ENCODE measurements around the gene MPPED1. TPM values are rescaled to one million over a fixed set of nuclear protein-coding genes. Genes with fewer than 3 reads are reported as not detected.

MPPED1 gene
- total RNA-seq, 1 experiment from 2014 or later: 0.35 TPM

DNA sequence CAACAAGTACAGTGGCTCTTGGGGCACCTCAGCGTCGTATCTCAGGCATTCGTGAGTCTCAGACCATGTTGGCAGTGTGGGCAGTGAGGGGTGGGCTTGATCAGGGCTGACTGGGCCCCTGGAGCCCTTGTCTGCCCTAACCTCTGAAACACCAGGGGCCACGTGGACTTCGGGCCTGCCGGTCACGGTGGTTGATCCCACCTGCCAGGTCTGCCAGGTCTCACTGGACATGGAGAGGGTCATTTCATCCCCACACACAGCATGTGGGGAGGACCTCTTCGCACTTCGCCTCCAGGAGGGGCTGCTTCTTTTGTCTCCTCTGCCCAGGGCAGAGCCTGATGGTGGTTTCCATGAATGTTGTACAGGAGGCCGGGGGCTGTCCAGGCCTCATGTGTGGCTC is 77.1 kb downstream of the MPPED1 start (continued):
- TF ChIP-seq, protein P1, sequence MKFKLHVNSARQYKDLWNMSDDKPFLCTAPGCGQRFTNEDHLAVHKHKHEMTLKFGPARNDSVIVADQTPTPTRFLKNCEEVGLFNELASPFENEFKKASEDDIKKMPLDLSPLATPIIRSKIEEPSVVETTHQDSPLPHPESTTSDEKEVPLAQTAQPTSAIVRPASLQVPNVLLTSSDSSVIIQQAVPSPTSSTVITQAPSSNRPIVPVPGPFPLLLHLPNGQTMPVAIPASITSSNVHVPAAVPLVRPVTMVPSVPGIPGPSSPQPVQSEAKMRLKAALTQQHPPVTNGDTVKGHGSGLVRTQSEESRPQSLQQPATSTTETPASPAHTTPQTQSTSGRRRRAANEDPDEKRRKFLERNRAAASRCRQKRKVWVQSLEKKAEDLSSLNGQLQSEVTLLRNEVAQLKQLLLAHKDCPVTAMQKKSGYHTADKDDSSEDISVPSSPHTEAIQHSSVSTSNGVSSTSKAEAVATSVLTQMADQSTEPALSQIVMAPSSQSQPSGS (CRISPR knock-in tag; IDR thresholded peaks at IDR 0.05; ENCODE audit: borderline replicate concordance, low read depth): no peak

- Mint-ChIP-seq H3K9me3 (peaks cover 20% of the 10 kb centered on the region), H3K36me3 (no peaks in the 10 kb centered on the region), H3K27ac (no peak overlapping the region), H3K4me3 (no peak overlapping the region), H3K27me3 (ENCODE audit: low read depth) (no peaks in the 10 kb centered on the region; the same call in 1 of the 2 replicates), H3K4me1 (no peaks in the 10 kb centered on the region)
- DNase-seq (ENCODE audit: low spot score) (no peak), ATAC-seq (no peak)
- ChIA-PET POLR2A (no interaction called here), CTCF (interaction anchor here (1.0 kb wide), 1 partner anchor 26 kb away, joined by 7 read pairs; no protein-coding TSS in a partner anchor)
- TF ChIP-seq GABPB1 (CRISPR knock-in tag; IDR thresholded peaks at IDR 0.05) (no peak), GRHL2 (CRISPR knock-in tag; IDR thresholded peaks at IDR 0.05; ENCODE audit: insufficient replicate concordance, severe bottlenecking) (no peak), NFE2L1 (CRISPR knock-in tag; IDR thresholded peaks at IDR 0.05) (no peak), RELA (CRISPR knock-in tag; IDR thresholded peaks at IDR 0.05; ENCODE audit: borderline replicate concordance) (no peak), ZNF671 (CRISPR knock-in tag; IDR thresholded peaks at IDR 0.05) (no peak), MLX (CRISPR knock-in tag; IDR thresholded peaks at IDR 0.05) (no peak), ZMAT4 (CRISPR knock-in tag; IDR thresholded peaks at IDR 0.05) (no peak)
- TF ChIP-seq, protein P1 (CRISPR knock-in tag; IDR thresholded peaks at IDR 0.05; ENCODE audit: borderline replicate concordance, low read depth): no peak
- TF ChIP-seq, protein P2, sequence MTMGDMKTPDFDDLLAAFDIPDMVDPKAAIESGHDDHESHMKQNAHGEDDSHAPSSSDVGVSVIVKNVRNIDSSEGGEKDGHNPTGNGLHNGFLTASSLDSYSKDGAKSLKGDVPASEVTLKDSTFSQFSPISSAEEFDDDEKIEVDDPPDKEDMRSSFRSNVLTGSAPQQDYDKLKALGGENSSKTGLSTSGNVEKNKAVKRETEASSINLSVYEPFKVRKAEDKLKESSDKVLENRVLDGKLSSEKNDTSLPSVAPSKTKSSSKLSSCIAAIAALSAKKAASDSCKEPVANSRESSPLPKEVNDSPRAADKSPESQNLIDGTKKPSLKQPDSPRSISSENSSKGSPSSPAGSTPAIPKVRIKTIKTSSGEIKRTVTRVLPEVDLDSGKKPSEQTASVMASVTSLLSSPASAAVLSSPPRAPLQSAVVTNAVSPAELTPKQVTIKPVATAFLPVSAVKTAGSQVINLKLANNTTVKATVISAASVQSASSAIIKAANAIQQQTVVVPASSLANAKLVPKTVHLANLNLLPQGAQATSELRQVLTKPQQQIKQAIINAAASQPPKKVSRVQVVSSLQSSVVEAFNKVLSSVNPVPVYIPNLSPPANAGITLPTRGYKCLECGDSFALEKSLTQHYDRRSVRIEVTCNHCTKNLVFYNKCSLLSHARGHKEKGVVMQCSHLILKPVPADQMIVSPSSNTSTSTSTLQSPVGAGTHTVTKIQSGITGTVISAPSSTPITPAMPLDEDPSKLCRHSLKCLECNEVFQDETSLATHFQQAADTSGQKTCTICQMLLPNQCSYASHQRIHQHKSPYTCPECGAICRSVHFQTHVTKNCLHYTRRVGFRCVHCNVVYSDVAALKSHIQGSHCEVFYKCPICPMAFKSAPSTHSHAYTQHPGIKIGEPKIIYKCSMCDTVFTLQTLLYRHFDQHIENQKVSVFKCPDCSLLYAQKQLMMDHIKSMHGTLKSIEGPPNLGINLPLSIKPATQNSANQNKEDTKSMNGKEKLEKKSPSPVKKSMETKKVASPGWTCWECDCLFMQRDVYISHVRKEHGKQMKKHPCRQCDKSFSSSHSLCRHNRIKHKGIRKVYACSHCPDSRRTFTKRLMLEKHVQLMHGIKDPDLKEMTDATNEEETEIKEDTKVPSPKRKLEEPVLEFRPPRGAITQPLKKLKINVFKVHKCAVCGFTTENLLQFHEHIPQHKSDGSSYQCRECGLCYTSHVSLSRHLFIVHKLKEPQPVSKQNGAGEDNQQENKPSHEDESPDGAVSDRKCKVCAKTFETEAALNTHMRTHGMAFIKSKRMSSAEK (CRISPR knock-in tag; IDR thresholded peaks at IDR 0.05; ENCODE audit: borderline replicate concordance): no peak
These were observed 78.5 kb downstream of the MPPED1 start for GRCh38 chr22:43490311-43490710.

GRCh38 chr22:43491177-43491576 is 79.4 kb downstream of the MPPED1 start:
- ChIA-PET CTCF (no interaction called here), POLR2A (no interaction called here)
- no peak overlapping the region for H3K4me3 Mint-ChIP-seq
- DNase-seq (ENCODE audit: low spot score) (no peak), ATAC-seq (no peak)
- no peaks in the 10 kb centered on the region; the same call in 1 of the 2 replicates for H3K27me3 Mint-ChIP-seq (ENCODE audit: low read depth)
- no peaks in the 10 kb centered on the region for H3K4me1 Mint-ChIP-seq
- no peak overlapping the region for H3K27ac Mint-ChIP-seq
- H3K9me3 Mint-ChIP-seq: peaks cover 20% of the 10 kb centered on the region
- H3K36me3 Mint-ChIP-seq: no peaks in the 10 kb centered on the region
- TF ChIP-seq ZNF121 (CRISPR knock-in tag; IDR thresholded peaks at IDR 0.05) (no peak), SP1 (CRISPR knock-in tag; conservative IDR thresholded peaks at IDR 0.05) (no peak), ZNF232 (CRISPR knock-in tag; IDR thresholded peaks at IDR 0.05) (no peak), MXD4 (CRISPR knock-in tag; IDR thresholded peaks at IDR 0.05; ENCODE audit: borderline replicate concordance) (no peak), TEAD1 (CRISPR knock-in tag; IDR thresholded peaks at IDR 0.05) (no peak)

Measured in WTC11 (cell line).